HCT116 (cell line): ENCODE data around the gene GPR12. TPM values are rescaled to one million over a fixed set of nuclear protein-coding genes. Genes with fewer than 3 reads are reported as not detected.

Experiments
- ATAC-seq: fragments of 200-7000 bp; cut with Tn5 transposase; 2 replicates; pipeline ENCODE4 v1.9.1; 2020; ENCODE audit warnings: mild to moderate bottlenecking, moderate library complexity
- BruUV-seq: library from RNA; stranded (reverse); fragments of 400-500 nt; replicated peaks from 2 replicates; lab custom pipeline; 2021; lab: Mats Ljungman, UMichigan
- CTCF ChIA-PET: fragments of 300-600 bp; sonication (Branson Sonifier 250); formaldehyde crosslinking; loops from one replicate; lab custom pipeline; 2021; ENCODE audit warnings: antibody characterized with exemption; lab: Charles Lee
- POLR2A ChIA-PET: fragments of 300-600, 350-600 bp; sonication (Branson Sonifier 250); formaldehyde crosslinking; loops from one replicate; lab custom pipeline; 2021; ENCODE audit warnings: antibody characterized with exemption; lab: Charles Lee
- RAD21 ChIA-PET, 2 experiments: fragments of 300-600 bp; sonication (Branson Sonifier 250); formaldehyde crosslinking; loops; one replicate each; lab custom pipeline; 2023; ENCODE audit warnings: low total read pairs in 2 of 2; ENCODE audit not compliant: uncharacterized antibody in 2 of 2, unreplicated experiment in 2 of 2, low non-redundant PET in 1 of 2; lab: Charles Lee
- DNase-seq: peaks from one replicate; pipeline ENCODE4 v3.0.0-alpha.2; 2010; ENCODE audit warnings: low read depth, low spot score
- H2AFZ ChIP-seq: fragments of 200-600 bp; shearing (Covaris generic), sonication (generic); 2 replicates; pipeline ENCODE4 v1.6.1; 2017; ENCODE audit warnings: low read depth, mixed run types, mixed read lengths, antibody characterized with exemption, low read length; ENCODE audit not compliant: poor library complexity, severe bottlenecking
- H3K27ac ChIP-seq: 2 replicates; pipeline ENCODE4 v1.5.1; 2012; ENCODE audit warnings: low read depth, low read length
- H3K27me3 ChIP-seq: fragments of 200-600 bp; sonication (generic); 2 replicates; pipeline ENCODE4 v1.6.1; 2016; ENCODE audit warnings: mixed run types, low read length, mixed read lengths; ENCODE audit not compliant: insufficient read depth
- H3K36me3 ChIP-seq, 2 experiments: fragments of 200-500 bp in 1 of 2; fragments of 200-600 bp in 1 of 2; sonication (Bioruptor generic) in 1 of 2; sonication (generic) in 1 of 2; 2 replicates each; pipeline versions ENCODE4 v1.5.1 to v1.6.1; 2014 to 2016; ENCODE audit warnings: low read length in 2 of 2, inconsistent platforms in 1 of 2, mixed read lengths in 1 of 2, mixed run types in 1 of 2; ENCODE audit not compliant: insufficient read depth in 2 of 2, control insufficient read depth in 1 of 2
- H3K4me1 ChIP-seq, 2 experiments: fragments of 200-600 bp in 1 of 2; sonication (generic) in 1 of 2; 2 replicates each; pipeline versions ENCODE4 v1.5.1 to v1.6.1; 2012 to 2017; ENCODE audit warnings: low read length in 2 of 2, inconsistent platforms in 1 of 2, mild to moderate bottlenecking in 1 of 2, mixed read lengths in 1 of 2, mixed run types in 1 of 2, moderate library complexity in 1 of 2; ENCODE audit not compliant: insufficient read depth in 2 of 2, control insufficient read depth in 1 of 2
- H3K4me2 ChIP-seq: fragments of 200-600 bp; sonication (generic); 2 replicates; pipeline ENCODE4 v1.6.1; 2017; ENCODE audit warnings: mixed run types, low read length, mixed read lengths
- H3K4me3 ChIP-seq, 2 experiments: fragments of 200-600 bp in 1 of 2; sonication (generic) in 1 of 2; replicated peaks in 1 of 2; 2 replicates each; pipeline ENCODE4 v1.5.1; 2011 to 2016; ENCODE audit warnings: low read length in 2 of 2, control low read depth in 1 of 2, low read depth in 1 of 2, mild to moderate bottlenecking in 1 of 2, mixed read lengths in 1 of 2, mixed run types in 1 of 2
- H3K79me2 ChIP-seq: fragments of 200-600 bp; sonication (generic); 2 replicates; pipeline ENCODE4 v1.6.1; 2017; ENCODE audit warnings: mild to moderate bottlenecking, mixed run types, low read length, moderate library complexity, mixed read lengths; ENCODE audit not compliant: insufficient read depth
- H3K9ac ChIP-seq: fragments of 200-600 bp; sonication (generic); 2 replicates; pipeline ENCODE4 v1.6.1; 2016; ENCODE audit warnings: low read length, mixed read lengths
- H3K9me2 ChIP-seq: fragments of 200-600 bp; sonication (generic), shearing (Covaris generic); 2 replicates; pipeline ENCODE4 v1.6.1; 2017; ENCODE audit warnings: mixed run types, mild to moderate bottlenecking, moderate library complexity; ENCODE audit not compliant: insufficient read depth
- H3K9me3 ChIP-seq, 2 experiments: fragments of 200-500 bp in 1 of 2; fragments of 200-600 bp in 1 of 2; sonication (Bioruptor generic) in 1 of 2; sonication (generic) in 1 of 2; 2 replicates each; pipeline ENCODE4 v1.6.1; 2014 to 2017; ENCODE audit warnings: low read length in 2 of 2, mixed read lengths in 2 of 2, inconsistent platforms in 1 of 2, low read depth in 1 of 2, mild to moderate bottlenecking in 1 of 2, mixed run types in 1 of 2, moderate library complexity in 1 of 2; ENCODE audit not compliant: control insufficient read depth in 1 of 2, insufficient read depth in 1 of 2
- H4K20me1 ChIP-seq: fragments of 200-600 bp; sonication (generic), shearing (Covaris generic); 2 replicates; pipeline ENCODE4 v1.6.1; 2017; ENCODE audit warnings: mixed run types, mild to moderate bottlenecking, moderate library complexity; ENCODE audit not compliant: insufficient read depth
- FOSL1 ChIP-seq: IDR thresholded peaks from 2 replicates; pipeline ENCODE4 v1.6.1; 2012; ENCODE audit warnings: low read depth
- JUND ChIP-seq: IDR thresholded peaks from 2 replicates; pipeline ENCODE4 v1.6.1; 2012
- MAX ChIP-seq: IDR thresholded peaks from 2 replicates; pipeline ENCODE4 v1.6.1; 2012
- POLR2A ChIP-seq: IDR thresholded peaks from 2 replicates; pipeline ENCODE4 v1.7.0; 2011; ENCODE audit warnings: borderline replicate concordance; ENCODE audit not compliant: insufficient read depth, insufficient read length; ENCODE audit errors: extremely low read depth
- POLR2AphosphoS5 ChIP-seq: IDR thresholded peaks from 2 replicates; pipeline ENCODE4 v1.6.1; 2011; ENCODE audit warnings: mild to moderate bottlenecking, low read depth, low read length, moderate library complexity
- RAD21 ChIP-seq: IDR thresholded peaks from 2 replicates; pipeline ENCODE4 v1.6.1; 2012; ENCODE audit warnings: low read depth, mild to moderate bottlenecking
- SRF ChIP-seq: IDR thresholded peaks from 2 replicates; pipeline ENCODE4 v1.6.1; 2012; ENCODE audit warnings: low read depth
- ZBTB33 ChIP-seq: IDR thresholded peaks from 2 replicates; pipeline ENCODE4 v1.6.1; 2011; ENCODE audit warnings: mild to moderate bottlenecking, low read length, moderate library complexity; ENCODE audit not compliant: insufficient replicate concordance; ENCODE audit errors: extremely low read depth
- ZFX ChIP-seq: fragments of 450-650 bp; IDR thresholded peaks from 2 replicates; pipeline ENCODE4 v1.6.1; 2017
- ZNF274 ChIP-seq: fragments of 200-500 bp; sonication (Bioruptor generic); IDR thresholded peaks from 2 replicates; pipeline ENCODE4 v1.6.1; 2014; ENCODE audit warnings: mild to moderate bottlenecking, low read depth, low read length, inconsistent platforms
- intact Hi-C: fragments of 100-400 bp; cut with micrococcal nuclease; formaldehyde crosslinking; loops from 2 replicates; pipeline ENCODE4 v1.10.0; 2022
- total RNA-seq: library from RNA; stranded (reverse); gene quantifications from one replicate; pipeline ENCODE4 v1.2.1, GENCODE V29; 2021; ENCODE audit not compliant: unreplicated experiment

GPR12 gene
- total RNA-seq, 1 experiment from 2014 or later: not detected

GRCh38 chr13:26806891-26807290, 46.3 kb upstream of the GPR12 start:
- RAD21 ChIA-PET: no interaction called here

More at GRCh38 chr13:26806891-26807290, 46.3 kb upstream of the GPR12 start:
- CTCF ChIA-PET: no interaction called here
- ATAC-seq: no peak
- no peaks in the 10 kb centered on the region for H3K9me2 ChIP-seq
- no TSS peak for BruUV-seq
- no peaks in the 10 kb centered on the region; a peak in 1 of 4 replicates for H3K9me3 ChIP-seq
- no peak overlapping the region for H2AFZ ChIP-seq
- peaks cover 65% of the 10 kb centered on the region for H3K27me3 ChIP-seq
- no peak overlapping the region for H3K27ac ChIP-seq
- TF ChIP-seq ZFX (no peak), SRF (no peak), POLR2A (no peak), RAD21 (no peak), ZNF274 (no peak), POLR2AphosphoS5 (no peak), ZBTB33 (no peak), MAX (no peak), FOSL1 (no peak), JUND (no peak)
- TF ChIP-seq, all 23 proteins: peak for 0
- H3K4me2 ChIP-seq: no peak overlapping the region
- POLR2A ChIA-PET: no interaction called here
- H3K36me3 ChIP-seq: no peaks in the 10 kb centered on the region
- no peaks in the 10 kb centered on the region for H3K4me1 ChIP-seq
- DNase-seq: no peak
- H3K9ac ChIP-seq: no peak overlapping the region
- intact Hi-C loops: no loop called here
- H4K20me1 ChIP-seq: no peaks in the 10 kb centered on the region
- no peaks in the 10 kb centered on the region for H3K79me2 ChIP-seq
- no peak overlapping the region for H3K4me3 ChIP-seq
